H1 (cell line): Measurements from ENCODE around the gene ANAPC7. TPM values are rescaled to one million over a fixed set of nuclear protein-coding genes. Genes with fewer than 3 reads are reported as not detected.
"Not testable (repeated sequence)": the region's sequence is repeated elsewhere in the genome, so short reads cannot be mapped to it uniquely, and the experiment has no call there.

Experiments used
- CTCF ChIA-PET: fragments of 300-600 bp; sonication (Branson Sonifier 250); formaldehyde crosslinking; loops from one replicate; lab custom pipeline; 2021; ENCODE audit not compliant: partially characterized antibody; lab: Charles Lee
- POLR2A ChIA-PET: fragments of 300-600 bp; sonication (Branson Sonifier 250); formaldehyde crosslinking; loops from one replicate; lab custom pipeline; 2021; ENCODE audit warnings: inconsistent platforms; ENCODE audit not compliant: partially characterized antibody; lab: Charles Lee
- DNase-seq, 2 experiments: peaks; one replicate each; pipeline versions ENCODE4 v3.0.0 to v3.0.0-alpha.2; 2010 to 2022; ENCODE audit warnings: low spot score in 2 of 2, low read depth in 1 of 2, mixed read lengths in 1 of 2
- FAIRE-seq: peaks from 2 replicates; lab custom pipeline; 2011; peaks lifted over from hg19 to GRCh38; lab: Jason Lieb, UNC
- H2AFZ ChIP-seq: 2 replicates; pipeline ENCODE4 v1.8.1; 2012; ENCODE audit warnings: low read length, inconsistent platforms
- H2AK5ac ChIP-seq: 2 replicates; pipeline ENCODE4 v1.6.1; 2013; ENCODE audit warnings: low read depth, low read length
- H2BK120ac ChIP-seq: replicated peaks from 2 replicates; pipeline ENCODE3; 2013; ENCODE audit warnings: low read depth, low read length, inconsistent platforms
- H2BK12ac ChIP-seq: 2 replicates; pipeline ENCODE4 v1.6.1; 2013; ENCODE audit warnings: low read depth, low read length
- H2BK15ac ChIP-seq: 2 replicates; pipeline ENCODE4 v1.6.1; 2013; ENCODE audit warnings: low read length
- H2BK20ac ChIP-seq: 2 replicates; pipeline ENCODE4 v1.6.1; 2013; ENCODE audit warnings: low read length
- H2BK5ac ChIP-seq: 2 replicates; pipeline ENCODE4 v1.6.1; 2013; ENCODE audit warnings: low read depth, low read length
- H3K14ac ChIP-seq: 2 replicates; pipeline ENCODE4 v1.6.1; 2013; ENCODE audit warnings: inconsistent platforms; ENCODE audit not compliant: insufficient read length
- H3K18ac ChIP-seq: 2 replicates; pipeline ENCODE4 v1.6.1; 2013; ENCODE audit warnings: low read length; ENCODE audit errors: extremely low read depth
- H3K23ac ChIP-seq: 2 replicates; pipeline ENCODE4 v1.6.1; 2013; ENCODE audit warnings: inconsistent platforms; ENCODE audit not compliant: insufficient read length
- H3K23me2 ChIP-seq: 2 replicates; pipeline ENCODE4 v1.6.1; 2013; ENCODE audit warnings: low read depth, low read length
- H3K27ac ChIP-seq: 2 replicates; pipeline ENCODE4 v1.6.1; 2011; ENCODE audit warnings: low read depth, low read length, inconsistent platforms
- H3K27me3 ChIP-seq, 4 experiments: replicated peaks in 1 of 4; 1 replicate in 1 of 4; 2 replicates in 3 of 4; pipeline versions ENCODE4 v1.6.1 to v1.8.1; 2011 to 2013; ENCODE audit warnings: low read length in 3 of 4, mild to moderate bottlenecking in 3 of 4, inconsistent platforms in 2 of 4, mixed read lengths in 2 of 4, moderate library complexity in 1 of 4; ENCODE audit not compliant: control insufficient read depth in 3 of 4, insufficient read depth in 3 of 4; ENCODE audit errors: extremely low read depth in 1 of 4
- H3K36me3 ChIP-seq, 4 experiments: 2 replicates each; pipeline versions ENCODE4 v1.6.1 to v1.8.1; 2011 to 2013; ENCODE audit warnings: mild to moderate bottlenecking in 4 of 4, low read length in 3 of 4, moderate library complexity in 2 of 4, control low read depth in 1 of 4, inconsistent platforms in 1 of 4; ENCODE audit not compliant: insufficient read depth in 4 of 4, control insufficient read depth in 2 of 4
- H3K4ac ChIP-seq: replicated peaks from 2 replicates; pipeline ENCODE3; 2013; ENCODE audit warnings: low read length, low read depth, mixed read lengths, inconsistent platforms; ENCODE audit not compliant: insufficient read length
- H3K4me1 ChIP-seq, 4 experiments: replicated peaks in 1 of 4; 1 replicate in 1 of 4; 2 replicates in 3 of 4; pipeline versions ENCODE4 v1.6.1 to v1.8.1; 2011 to 2013; ENCODE audit warnings: low read length in 3 of 4, inconsistent platforms in 2 of 4, mixed read lengths in 1 of 4; ENCODE audit not compliant: insufficient read depth in 4 of 4, control insufficient read depth in 3 of 4
- H3K4me2 ChIP-seq, 2 experiments: 2 replicates each; pipeline versions ENCODE4 v1.6.1 to v1.8.1; 2011 to 2013; ENCODE audit warnings: low read depth in 2 of 2, low read length in 2 of 2, control low read depth in 1 of 2, inconsistent platforms in 1 of 2, mild to moderate bottlenecking in 1 of 2; ENCODE audit not compliant: insufficient read depth in 1 of 2
- H3K4me3 ChIP-seq, 4 experiments: fragments of 200-600, 300-600 bp in 1 of 4; sonication (generic), shearing (Covaris generic), sonication (Bioruptor Twin) in 1 of 4; 2 replicates each; pipeline versions ENCODE4 v1.5.1 to v1.8.1; 2011 to 2016; ENCODE audit warnings: low read length in 4 of 4, low read depth in 3 of 4, control low read depth in 2 of 4, inconsistent platforms in 2 of 4, mild to moderate bottlenecking in 2 of 4, mixed read lengths in 1 of 4, moderate library complexity in 1 of 4; ENCODE audit not compliant: insufficient read depth in 2 of 4; ENCODE audit errors: extremely low read depth in 1 of 4
- H3K56ac ChIP-seq: replicated peaks from 2 replicates; pipeline ENCODE3; 2013; ENCODE audit warnings: low read depth, mild to moderate bottlenecking, mixed read lengths, low read length, inconsistent platforms; ENCODE audit not compliant: insufficient read length
- H3K79me1 ChIP-seq: 2 replicates; pipeline ENCODE4 v1.6.1; 2013; ENCODE audit warnings: low read depth, low read length, control low read depth
- H3K79me2 ChIP-seq, 2 experiments: 2 replicates each; pipeline versions ENCODE4 v1.6.1 to v1.8.1; 2012 to 2013; ENCODE audit warnings: low read length in 2 of 2, mild to moderate bottlenecking in 2 of 2, inconsistent platforms in 1 of 2; ENCODE audit not compliant: insufficient read depth in 2 of 2, control insufficient read depth in 1 of 2
- H3K9ac ChIP-seq, 4 experiments: replicated peaks in 1 of 4; 1 replicate in 1 of 4; 2 replicates in 3 of 4; pipeline versions ENCODE4 v1.6.1 to v1.8.1; 2011 to 2013; ENCODE audit warnings: low read depth in 3 of 4, low read length in 3 of 4, control low read depth in 2 of 4, mild to moderate bottlenecking in 2 of 4, moderate library complexity in 2 of 4, inconsistent platforms in 1 of 4; ENCODE audit errors: extremely low read depth in 1 of 4
- H3K9me3 ChIP-seq, 2 experiments: 2 replicates each; pipeline versions ENCODE4 v1.6.1 to v1.8.1; 2012 to 2013; ENCODE audit warnings: mild to moderate bottlenecking in 2 of 2, moderate library complexity in 2 of 2, control low read depth in 1 of 2, inconsistent platforms in 1 of 2, low read depth in 1 of 2, low read length in 1 of 2, mixed read lengths in 1 of 2; ENCODE audit not compliant: insufficient read depth in 2 of 2
- H4K20me1 ChIP-seq, 2 experiments: replicated peaks in 1 of 2; 2 replicates each; pipeline versions ENCODE3 to v1.8.1; 2011 to 2013; ENCODE audit warnings: inconsistent platforms in 2 of 2, low read length in 2 of 2, mild to moderate bottlenecking in 1 of 2; ENCODE audit not compliant: insufficient read depth in 2 of 2, control insufficient read depth in 1 of 2
- H4K5ac ChIP-seq: 2 replicates; pipeline ENCODE4 v1.6.1; 2013; ENCODE audit warnings: low read length, low read depth, mixed read lengths, inconsistent platforms; ENCODE audit not compliant: insufficient read length
- H4K8ac ChIP-seq: 2 replicates; pipeline ENCODE4 v1.8.0; 2013; ENCODE audit warnings: mild to moderate bottlenecking, moderate library complexity, low read length, inconsistent platforms; ENCODE audit not compliant: insufficient read depth; ENCODE audit errors: extremely low read depth
- H4K91ac ChIP-seq: replicated peaks from 2 replicates; pipeline ENCODE3; 2013; ENCODE audit warnings: low read length, mixed read lengths, inconsistent platforms; ENCODE audit not compliant: insufficient read length
- WGBS, 2 experiments: shearing (Covaris generic) in 1 of 2; methylation state at CpG; one replicate each; pipeline versions ENCODE4 v1.1.6 to v1.1.7; 2013 to 2015; ENCODE audit warnings: low lambda C conversion rate in 2 of 2, mixed read lengths in 2 of 2, inconsistent platforms in 1 of 2, low coverage in 1 of 2, missing lambda C conversion rate in 1 of 2; ENCODE audit not compliant: insufficient replicate concordance in 2 of 2, insufficient coverage in 1 of 2, insufficient read length in 1 of 2; ENCODE audit errors: extremely low coverage in 1 of 2, missing lambda C conversion rate in 1 of 2; 5-methylcytosine and 5-hydroxymethylcytosine counted together
- polyA plus RNA-seq, 7 experiments: library from polyadenylated mRNA; depleted of rRNA in 3 of 7; stranded (reverse) in 5 of 7; unstranded in 2 of 7; fragments of >200 nt in 5 of 7; fragments of 200-250 nt in 2 of 7; gene quantifications; 1 replicate in 5 of 7; 2 replicates in 1 of 7; 4 replicates in 1 of 7; pipeline versions ENCODE4 v1.2.1 to v1.2.3, GENCODE V29; 2011 to 2013; ENCODE audit warnings: missing spikeins in 2 of 7, mixed read lengths in 2 of 7
- total RNA-seq: library from RNA; stranded (reverse); fragmentation: NEBNext Ultra II Directional; extraction: Animal tissue kit (Norgen Biotek cat#: 25700); gene quantifications from 2 replicates; pipeline ENCODE4 v1.2.1, GENCODE V29; 2021

ANAPC7 gene
- total and polyA plus RNA-seq, 2 of the 8 experiments (the other 6 are each of a cell fraction or from before 2014, with no cell fraction given), result 72.8 to 105 TPM

DNA sequence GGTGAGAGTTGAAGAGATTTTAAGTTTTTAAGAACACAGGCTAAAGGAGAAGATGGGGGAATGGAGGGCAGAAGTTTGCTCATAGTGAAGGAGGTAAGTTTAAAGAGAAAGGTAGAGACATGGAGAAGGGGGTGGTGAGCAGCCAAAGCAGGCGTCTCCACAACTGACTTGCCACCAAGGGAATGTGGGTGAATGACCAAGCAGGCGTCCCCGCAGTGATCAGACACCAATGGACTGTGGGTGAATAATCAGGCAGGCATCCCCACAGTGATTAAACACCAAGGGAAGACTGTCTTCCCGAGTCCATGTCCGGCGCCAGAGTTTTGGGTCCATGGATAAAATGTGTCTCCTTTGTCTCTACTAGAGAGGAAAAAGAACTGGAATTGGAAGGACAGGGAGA is 6.6 kb upstream of the ANAPC7 start:
- H2BK12ac ChIP-seq, H3K79me2 ChIP-seq, H3K14ac ChIP-seq, H4K20me1 ChIP-seq, H3K4me2 ChIP-seq, H3K4me3 ChIP-seq, H3K23me2 ChIP-seq, H4K5ac ChIP-seq, H3K79me1 ChIP-seq, DNase-seq, FAIRE-seq, H4K8ac ChIP-seq, H3K27me3 ChIP-seq, H3K27ac ChIP-seq, H2AFZ ChIP-seq, CTCF ChIA-PET, H2BK20ac ChIP-seq, H3K9me3 ChIP-seq, H2BK5ac ChIP-seq, H3K56ac ChIP-seq, H3K18ac ChIP-seq, H4K91ac ChIP-seq, H2BK15ac ChIP-seq, H3K23ac ChIP-seq, H3K9ac ChIP-seq, H3K36me3 ChIP-seq, H2AK5ac ChIP-seq, H3K4me1 ChIP-seq, H2BK120ac ChIP-seq, H3K4ac ChIP-seq: not testable (repeated sequence)
- 94% methylated on average over 6 of the region's 6 CpGs; no CpG with 5 or more reads in 1 of the 2 experiments for WGBS, 2 experiments
- POLR2A ChIA-PET, result interaction anchor here (0.6 kb wide), 1 partner anchor 33 kb away, joined by 3 read pairs; no protein-coding TSS in a partner anchor

GRCh38 chr12:110405126-110405662 is 1.7 kb upstream of the ANAPC7 start:
- H2BK15ac ChIP-seq, H3K4me3 ChIP-seq, H3K9me3 ChIP-seq, H2AK5ac ChIP-seq, H3K79me1 ChIP-seq, H4K91ac ChIP-seq, H2BK120ac ChIP-seq, H3K56ac ChIP-seq, H2AFZ ChIP-seq, H3K18ac ChIP-seq, H4K8ac ChIP-seq, H3K23me2 ChIP-seq, H3K9ac ChIP-seq, H4K20me1 ChIP-seq, DNase-seq, H2BK20ac ChIP-seq, H2BK5ac ChIP-seq, H3K27ac ChIP-seq, H3K4ac ChIP-seq, H3K4me1 ChIP-seq, FAIRE-seq, H3K23ac ChIP-seq, H3K4me2 ChIP-seq, H3K14ac ChIP-seq, H2BK12ac ChIP-seq, H3K27me3 ChIP-seq, H4K5ac ChIP-seq: not testable (repeated sequence)
- Histone ChIP-seq H3K79me2 (peaks cover 26 to 32% of the 10 kb centered on the region in 2 experiments), H3K36me3 (peaks cover 4 to 12% (median 11%) of the 10 kb centered on the region in 4 experiments; a peak in 6 of 8 replicates)
- ChIA-PET CTCF (interaction anchor here (0.8 to 3.3 kb wide), 2 partner anchors 16 to 26 kb away, joined by 3 to 12 read pairs; no protein-coding TSS in a partner anchor), POLR2A (interaction anchor here (1.0 to 1.1 kb wide), 3 partner anchors 20 to 63 kb away, joined by 3 to 6 read pairs (median 3); partner anchors contain the start of genes FAM216A and GPN3)
- 91 to 100% methylated on average over 4 to 16 of the region's 16 CpGs for WGBS, 2 experiments
